Astrocyte (in vitro differentiated cells and primary cell): Measurements from ENCODE around the gene MCM7.

ENCODE experiments used
- EZH2 ChIP-seq: IDR thresholded peaks from 2 replicates; pipeline ENCODE4 v1.6.1; 2012; ENCODE audit warnings: mild to moderate bottlenecking, low read length, inconsistent platforms; ENCODE audit not compliant: insufficient read depth
- TF ChIP-seq, protein P1 (sequence below): IDR thresholded peaks from 2 replicates; pipeline ENCODE4 v1.5.1; 2011; ENCODE audit warnings: low read depth, mild to moderate bottlenecking, inconsistent platforms, low read length, moderate library complexity; ENCODE audit not compliant: insufficient read depth

DNA sequence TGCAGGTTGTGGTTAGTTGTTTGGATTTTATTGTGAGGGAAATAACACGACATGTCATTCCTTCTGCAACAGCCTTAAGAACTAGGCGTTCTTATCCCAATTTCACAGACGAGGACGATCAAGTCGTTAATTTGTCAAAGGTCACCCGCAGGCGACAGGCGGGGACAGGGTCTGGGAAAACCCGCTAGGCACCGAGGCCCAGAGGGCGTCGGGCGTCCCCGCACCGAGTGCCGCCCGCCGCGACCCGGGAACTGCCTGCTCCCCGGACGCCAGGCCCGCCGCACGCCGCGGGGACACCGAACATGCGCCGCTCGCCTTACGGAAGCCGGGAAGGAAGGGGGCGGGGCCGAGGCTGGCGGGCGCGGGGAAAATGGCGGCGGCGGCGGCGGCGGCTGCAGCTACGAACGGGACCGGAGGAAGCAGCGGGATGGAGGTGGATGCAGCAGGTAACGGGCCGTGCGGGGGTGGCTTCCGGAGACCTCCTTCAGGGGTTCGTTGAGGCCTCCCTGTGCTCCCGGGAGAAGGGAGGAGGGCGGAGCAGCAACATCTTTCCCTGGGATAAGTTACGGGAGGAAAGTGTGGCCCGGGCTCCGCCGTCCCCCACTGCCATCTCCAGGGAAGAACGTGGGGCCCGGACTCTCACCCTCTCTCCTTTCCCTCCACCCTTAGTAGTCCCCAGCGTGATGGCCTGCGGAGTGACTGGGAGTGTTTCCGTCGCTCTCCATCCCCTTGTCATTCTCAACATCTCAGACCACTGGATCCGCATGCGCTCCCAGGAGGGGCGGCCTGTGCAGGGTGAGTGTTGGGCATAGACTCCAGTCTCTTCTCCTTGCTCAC is 12.4 kb downstream of the MCM7 start, which contains the start of gene COPS6:
- no peak for TF ChIP-seq EZH2
- TF ChIP-seq, protein P1, sequence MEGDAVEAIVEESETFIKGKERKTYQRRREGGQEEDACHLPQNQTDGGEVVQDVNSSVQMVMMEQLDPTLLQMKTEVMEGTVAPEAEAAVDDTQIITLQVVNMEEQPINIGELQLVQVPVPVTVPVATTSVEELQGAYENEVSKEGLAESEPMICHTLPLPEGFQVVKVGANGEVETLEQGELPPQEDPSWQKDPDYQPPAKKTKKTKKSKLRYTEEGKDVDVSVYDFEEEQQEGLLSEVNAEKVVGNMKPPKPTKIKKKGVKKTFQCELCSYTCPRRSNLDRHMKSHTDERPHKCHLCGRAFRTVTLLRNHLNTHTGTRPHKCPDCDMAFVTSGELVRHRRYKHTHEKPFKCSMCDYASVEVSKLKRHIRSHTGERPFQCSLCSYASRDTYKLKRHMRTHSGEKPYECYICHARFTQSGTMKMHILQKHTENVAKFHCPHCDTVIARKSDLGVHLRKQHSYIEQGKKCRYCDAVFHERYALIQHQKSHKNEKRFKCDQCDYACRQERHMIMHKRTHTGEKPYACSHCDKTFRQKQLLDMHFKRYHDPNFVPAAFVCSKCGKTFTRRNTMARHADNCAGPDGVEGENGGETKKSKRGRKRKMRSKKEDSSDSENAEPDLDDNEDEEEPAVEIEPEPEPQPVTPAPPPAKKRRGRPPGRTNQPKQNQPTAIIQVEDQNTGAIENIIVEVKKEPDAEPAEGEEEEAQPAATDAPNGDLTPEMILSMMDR: no peak
